Measurements from ENCODE around the gene ATP8A2.

Gene ATP8A2

DNA sequence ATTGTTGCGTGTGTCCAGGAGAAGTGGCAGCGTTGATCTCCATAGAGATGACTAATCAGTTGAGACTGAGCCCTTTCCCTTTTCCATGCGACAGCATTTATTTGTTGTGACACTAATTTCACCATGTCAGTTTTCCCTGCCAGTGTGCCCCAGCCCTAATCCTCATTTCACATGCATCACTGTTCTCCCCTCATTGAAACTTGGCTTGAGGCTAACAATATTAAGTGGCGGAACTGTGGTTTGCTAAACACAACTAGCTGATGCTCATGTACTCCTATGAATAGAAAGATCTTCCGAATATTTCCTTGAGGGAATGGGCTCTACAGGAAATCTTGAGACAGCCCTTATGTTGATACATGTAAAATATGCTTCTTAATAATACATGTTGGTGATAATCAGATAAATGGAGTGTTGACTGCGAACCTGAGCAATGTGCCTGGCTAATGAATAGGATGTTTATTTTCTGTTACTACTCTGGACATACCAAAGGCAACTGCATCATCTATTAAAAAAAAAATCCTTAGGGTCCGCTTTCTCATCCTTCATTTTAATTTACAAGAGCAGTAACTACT, 258.6 kb downstream of the ATP8A2 start:
- no peak for DNase-seq (ENCODE audit: low read depth in 2 of 2)

DNA sequence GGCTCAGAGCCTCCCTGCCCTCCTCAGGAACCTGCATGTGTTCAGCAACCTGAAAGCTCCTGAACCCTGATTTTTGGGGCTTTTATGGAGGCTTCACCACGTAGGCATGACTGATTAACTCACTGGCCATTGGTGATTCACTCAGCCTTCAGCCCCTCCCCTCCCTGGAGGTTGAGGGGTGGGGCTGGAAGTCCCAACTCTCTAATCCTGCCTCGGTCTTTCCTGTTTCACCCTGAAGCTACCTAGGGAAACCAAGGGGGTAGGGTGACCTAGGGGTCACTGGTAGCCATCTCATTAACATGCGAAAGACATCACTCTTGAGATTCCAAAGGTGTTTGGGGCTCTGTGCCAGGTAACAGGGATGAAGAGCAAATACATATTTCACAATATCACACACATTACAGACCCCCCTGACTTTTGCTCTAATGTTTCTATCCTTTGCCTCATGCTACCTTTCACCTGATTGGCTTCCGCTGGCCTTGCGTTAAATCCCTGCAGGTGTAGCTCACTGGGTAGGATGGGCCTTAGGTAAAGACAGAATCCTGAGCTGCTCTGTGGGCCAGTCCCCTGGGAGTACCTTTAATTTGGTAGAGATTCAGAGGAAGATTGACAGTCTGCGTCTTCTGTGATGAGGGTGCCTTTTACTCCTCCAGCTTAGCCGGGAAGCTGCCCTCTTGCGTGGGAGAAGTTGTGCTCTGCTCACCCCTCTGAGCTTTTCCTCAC, 260.6 kb downstream of the ATP8A2 start:
- no peak for DNase-seq (ENCODE audit: low read depth in 2 of 2)

DNA sequence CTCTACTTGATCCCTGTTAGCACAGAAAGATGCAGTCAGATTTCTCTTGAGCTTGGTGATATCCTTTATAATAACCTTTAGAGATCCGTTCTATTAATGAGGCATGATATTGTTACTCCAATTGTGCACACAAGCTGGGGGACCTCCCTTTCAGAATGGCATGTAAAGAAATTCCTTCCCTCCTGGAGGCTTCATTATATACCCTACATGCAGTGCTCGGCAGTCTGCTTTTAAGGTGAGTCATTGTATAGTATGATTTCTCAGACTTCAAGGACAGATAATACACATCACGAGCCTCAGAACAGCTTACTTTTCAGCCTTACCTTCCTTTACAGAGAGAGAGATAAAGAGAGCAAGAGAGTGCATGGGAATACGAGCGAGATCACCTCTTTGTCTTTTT, 261.3 kb downstream of the ATP8A2 start:
- no peak for DNase-seq (ENCODE audit: low read depth in 2 of 2)

DNA sequence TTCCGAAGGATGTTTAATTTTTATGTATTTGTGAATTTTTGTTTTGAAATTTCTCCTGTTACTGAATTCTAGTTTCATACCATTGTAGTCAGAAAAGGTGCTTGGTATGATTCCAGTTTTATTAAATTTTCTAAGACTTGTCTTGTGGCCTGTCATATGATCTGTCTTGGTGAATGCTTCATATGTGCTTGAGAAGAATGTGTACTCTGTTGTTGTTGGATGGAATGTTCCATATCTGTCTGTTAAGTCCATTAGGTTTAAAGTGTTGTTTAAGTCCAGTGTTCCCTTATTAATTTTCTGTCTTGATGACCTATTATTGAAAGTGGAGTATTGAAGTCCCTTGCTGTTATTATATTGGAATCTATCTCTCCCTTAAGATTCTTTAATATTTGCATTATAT, 273.9 kb downstream of the ATP8A2 start:
- DNase-seq (ENCODE audit: low read depth in 2 of 2) = no peak

DNA sequence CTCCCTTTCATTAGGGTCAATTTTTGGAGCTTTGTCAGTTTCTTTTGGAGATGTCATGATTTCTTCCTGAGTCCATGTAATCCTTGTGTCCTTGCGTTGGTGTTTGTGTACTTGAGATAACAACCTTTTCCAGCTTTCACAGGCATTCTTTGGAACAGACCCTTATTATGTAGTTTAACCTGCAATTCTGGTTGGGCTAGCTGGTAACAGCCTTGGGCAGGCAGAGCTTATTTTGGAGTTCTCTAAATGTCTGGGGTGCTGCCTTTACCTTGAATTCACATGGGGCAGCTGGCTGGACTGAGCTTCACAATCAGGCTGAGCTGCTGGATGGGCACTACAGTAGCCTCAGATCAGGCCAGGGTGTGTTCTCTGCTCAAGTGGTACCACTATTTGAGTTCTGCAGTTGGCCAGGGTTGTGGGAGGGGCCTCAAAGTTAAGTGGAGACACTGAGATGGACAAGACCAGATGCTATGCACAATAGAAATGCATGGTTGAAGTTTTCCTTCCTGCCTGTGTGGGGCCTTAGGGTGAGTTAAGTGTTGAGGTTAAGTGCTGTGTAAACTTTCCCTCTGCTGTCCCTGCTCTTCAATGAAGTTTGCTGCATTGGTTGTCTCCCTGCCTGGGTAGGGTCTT, 277.3 kb downstream of the ATP8A2 start:
- no peak for DNase-seq (ENCODE audit: low read depth in 2 of 2)

DNA sequence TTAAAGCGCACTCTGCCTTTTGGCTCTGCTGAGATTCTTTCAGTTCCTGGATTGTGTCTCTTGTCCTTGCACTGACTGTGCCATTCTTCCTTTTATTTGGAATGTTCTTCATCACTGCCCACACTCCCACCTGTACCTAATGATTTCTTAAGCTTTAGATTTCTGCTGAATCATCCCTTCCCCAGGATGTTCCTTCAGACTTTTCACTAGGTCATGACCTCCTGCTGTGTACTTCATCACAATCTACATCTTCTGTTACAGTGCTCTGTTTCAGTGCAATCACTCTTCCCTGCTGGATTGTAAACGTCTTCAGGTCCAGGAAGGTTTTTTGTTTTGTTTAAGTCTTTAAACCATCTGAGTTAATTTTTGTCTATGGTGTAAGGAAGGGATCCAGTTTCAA, 281.0 kb downstream of the ATP8A2 start:
- DNase-seq (ENCODE audit: low read depth in 2 of 2) = no peak

DNA sequence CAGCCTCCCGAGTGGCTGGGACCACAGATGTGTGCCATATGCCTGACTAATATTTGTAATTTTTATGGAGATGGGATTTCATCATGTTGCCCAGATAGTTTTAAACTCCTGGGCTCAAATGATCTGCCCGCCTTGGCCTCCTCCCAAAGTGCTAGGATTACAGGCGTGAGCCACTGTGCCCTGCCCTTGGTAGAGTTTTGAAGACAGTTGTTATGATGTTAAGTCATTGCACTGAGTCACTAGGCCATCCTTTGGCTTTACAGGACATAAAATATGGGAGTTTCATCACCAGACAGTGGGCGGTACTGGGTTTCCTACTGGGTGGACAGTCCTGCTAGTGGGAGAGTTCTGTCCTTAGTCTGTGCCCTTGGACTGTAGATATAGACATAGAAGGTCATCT, 282.5 kb downstream of the ATP8A2 start:
- DNase-seq (ENCODE audit: low read depth in 2 of 2) = no peak

DNA sequence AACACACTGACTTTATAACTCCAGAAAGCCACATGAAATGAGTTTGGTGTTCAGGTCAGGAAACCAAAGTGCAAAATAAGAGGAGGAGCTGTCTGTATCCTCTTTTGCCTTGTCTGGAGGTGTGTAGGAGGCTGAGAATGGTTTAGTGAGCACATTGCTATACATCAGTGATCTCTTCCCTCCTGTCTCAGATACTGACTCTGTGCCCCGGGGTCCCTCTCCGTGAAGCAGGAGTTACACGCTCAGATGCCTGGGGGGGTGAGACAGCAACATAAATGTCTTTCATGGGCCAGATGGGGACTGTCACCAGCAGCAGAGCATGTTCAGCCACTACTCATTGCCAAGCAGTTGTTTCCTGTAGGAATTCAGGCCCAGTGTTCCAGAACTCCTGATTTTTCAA, 285.4 kb downstream of the ATP8A2 start:
- no peak for DNase-seq (ENCODE audit: low read depth in 2 of 2)

DNA sequence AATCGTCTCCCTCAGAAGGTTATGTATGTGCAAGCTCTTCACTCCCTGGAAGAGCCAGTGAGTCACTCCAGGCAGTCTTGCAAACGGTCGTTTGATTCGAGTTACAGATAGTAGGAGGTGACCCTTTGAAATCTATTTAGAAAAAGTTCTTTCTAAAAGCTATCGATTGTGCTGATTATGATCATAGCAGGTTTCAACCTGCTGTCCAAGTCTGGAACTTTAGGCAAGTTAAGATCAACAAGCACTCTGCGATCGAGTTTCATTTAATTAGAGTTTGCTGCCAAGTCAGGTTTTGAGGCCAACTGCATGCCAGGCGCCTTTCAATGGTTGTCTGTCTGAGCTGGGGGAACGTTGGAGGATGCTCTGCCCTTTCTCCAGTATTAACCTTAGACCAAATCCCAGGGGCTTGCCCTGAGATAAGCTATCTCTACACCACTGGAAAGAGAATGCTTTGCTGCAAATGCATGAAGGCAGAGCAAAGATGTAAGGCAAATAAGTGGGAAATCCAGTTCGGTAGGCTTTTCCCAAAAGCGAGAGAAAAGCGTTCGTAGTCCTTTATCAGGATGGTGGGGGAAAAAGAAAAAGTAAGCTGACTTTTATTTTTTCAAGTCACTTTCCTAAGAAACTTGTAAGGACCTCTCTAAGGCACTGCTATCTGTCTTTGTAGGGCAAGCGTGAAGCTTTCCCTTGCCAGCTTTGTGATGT, 287.5 kb downstream of the ATP8A2 start:
- DNase-seq (ENCODE audit: low read depth in 2 of 2) = no peak

DNA sequence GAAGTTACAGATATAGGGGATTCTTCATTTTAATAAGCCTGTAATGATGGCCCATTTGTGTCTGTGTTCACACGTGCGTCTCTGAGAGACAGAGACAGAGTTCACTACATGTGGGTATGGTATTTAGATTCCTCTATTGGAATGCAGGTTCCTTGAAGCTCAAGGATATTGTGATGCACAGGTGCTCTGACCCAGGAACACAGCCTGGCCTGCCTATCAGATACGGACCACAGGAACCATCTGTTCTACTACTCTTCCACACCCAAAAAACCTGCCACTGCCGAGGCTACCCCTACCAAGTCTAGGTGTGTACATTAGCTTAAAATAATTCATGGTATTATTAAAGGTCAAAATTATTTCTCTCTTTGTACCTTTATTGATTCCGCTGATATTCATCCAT, 289.2 kb downstream of the ATP8A2 start:
- no peak for DNase-seq (ENCODE audit: low read depth in 2 of 2)

DNA sequence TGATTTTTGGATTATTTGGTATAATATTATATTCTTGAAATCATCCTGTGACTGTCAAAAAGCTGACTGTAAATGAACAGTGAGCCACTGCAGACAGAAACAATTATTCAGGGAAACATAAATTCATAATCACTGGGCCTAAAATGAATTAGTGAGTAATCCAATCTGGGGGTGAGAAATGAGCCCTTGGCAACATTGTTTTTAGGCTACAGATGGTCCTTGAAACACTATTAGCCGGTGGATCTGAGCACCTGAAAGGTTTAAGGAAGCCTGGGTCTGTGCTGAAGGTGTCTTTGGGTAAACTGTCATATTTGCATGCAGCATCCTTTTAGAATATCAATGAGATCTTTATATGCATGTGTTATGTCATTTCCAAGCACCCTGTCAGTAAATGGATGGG, 290.7 kb downstream of the ATP8A2 start:
- no peak for DNase-seq (ENCODE audit: low read depth in 2 of 2)

DNA sequence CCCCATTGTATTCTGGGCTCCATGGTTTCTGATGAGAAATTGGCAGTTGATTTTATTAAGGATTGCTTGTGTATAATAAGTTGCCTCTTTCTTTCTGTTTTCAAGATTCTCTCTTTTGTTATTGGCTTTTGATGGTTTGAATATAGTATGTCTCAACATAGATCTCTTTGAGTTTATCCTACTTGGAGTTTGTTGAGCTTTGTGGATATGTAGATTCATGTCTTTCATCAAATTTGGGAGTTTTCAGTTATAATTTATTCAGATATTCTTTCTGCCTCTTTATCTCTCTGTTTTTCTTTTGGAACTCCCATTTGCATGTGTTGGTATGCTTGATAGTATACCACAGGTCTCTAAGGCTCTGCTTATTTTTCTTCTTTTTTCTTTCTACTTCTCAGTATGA, 296.6 kb downstream of the ATP8A2 start:
- DNase-seq (ENCODE audit: low read depth in 2 of 2) = no peak

DNA sequence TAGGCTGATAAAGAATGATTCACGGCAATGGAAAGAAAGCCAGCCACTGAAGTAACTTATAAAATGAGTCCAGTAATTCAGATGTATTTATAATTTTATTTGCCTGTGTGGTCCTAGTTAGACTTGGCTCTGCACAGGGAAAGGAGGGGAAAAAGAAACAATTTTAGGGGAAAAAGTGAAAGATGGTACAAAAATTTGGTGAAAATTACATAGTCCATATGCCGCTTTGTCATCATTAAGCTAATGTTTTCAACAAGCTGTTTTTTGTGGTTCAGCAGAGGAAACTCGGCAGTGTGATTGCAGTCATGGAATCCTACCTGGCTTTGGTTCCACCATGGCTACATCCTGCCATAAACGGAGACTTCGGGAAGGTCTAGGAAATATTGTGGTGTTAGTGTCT, 301.9 kb downstream of the ATP8A2 start:
- DNase-seq (ENCODE audit: low read depth in 2 of 2) = no peak

DNA sequence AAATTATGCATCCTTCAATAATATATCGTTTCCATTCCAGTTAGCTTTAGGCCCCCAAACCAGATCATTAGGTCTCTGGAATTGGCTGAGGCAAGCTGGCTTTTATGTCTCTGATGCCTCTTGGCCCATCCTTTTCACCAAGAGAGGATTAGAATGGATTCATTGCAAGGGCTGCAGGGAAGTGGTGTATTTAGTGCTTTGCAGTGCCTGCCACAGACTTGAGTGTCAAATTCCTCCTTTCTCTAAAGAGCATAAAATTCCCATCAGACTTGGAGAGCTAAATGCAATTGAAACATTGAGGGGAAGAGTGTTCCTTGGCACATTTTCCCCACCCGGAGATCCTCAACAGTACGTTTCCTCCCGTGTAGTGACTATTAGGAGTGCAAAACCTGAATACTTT, 302.6 kb downstream of the ATP8A2 start:
- no peak for DNase-seq (ENCODE audit: low read depth in 2 of 2)

DNA sequence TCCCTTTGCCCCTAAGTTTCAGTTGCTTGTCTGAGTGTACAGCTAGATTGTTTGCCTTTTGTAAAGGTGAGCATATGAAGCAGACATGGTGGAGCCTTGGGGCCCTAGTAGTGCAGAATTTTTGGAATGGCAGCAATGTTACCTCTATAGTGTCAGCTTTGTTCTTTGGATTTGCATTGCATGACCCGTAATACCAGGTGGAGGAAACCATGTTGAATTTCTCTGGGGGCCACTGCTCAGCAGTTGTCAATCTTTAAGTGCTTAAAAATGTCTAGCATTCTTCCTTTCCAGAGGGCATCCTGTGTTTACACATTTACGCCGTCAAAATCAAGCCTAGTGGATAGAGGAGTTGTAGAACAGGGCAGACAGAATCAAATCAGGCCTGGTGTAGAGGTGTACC, 303.3 kb downstream of the ATP8A2 start:
- DNase-seq (ENCODE audit: low read depth in 2 of 2) = no peak

DNA sequence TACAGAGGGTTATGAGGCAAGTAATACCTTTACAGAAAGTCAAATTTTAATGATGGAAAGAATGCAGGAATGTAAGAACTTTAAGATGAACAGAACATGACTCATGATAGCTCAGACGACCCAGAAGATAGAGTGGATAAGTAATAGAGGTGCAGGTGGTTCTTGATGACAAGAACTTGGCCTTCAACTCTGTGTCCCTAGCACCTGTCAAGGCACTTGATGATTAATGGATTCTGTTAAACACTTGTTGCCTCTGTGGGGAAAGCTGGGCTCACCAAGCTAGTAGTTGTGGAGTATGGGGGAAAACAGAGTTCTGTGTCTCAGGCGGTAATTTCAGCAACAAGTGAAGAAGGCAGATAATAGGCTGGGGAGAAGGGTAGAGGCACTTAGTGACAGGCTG, 306.2 kb downstream of the ATP8A2 start:
- DNase-seq (ENCODE audit: low read depth in 2 of 2) = no peak

DNA sequence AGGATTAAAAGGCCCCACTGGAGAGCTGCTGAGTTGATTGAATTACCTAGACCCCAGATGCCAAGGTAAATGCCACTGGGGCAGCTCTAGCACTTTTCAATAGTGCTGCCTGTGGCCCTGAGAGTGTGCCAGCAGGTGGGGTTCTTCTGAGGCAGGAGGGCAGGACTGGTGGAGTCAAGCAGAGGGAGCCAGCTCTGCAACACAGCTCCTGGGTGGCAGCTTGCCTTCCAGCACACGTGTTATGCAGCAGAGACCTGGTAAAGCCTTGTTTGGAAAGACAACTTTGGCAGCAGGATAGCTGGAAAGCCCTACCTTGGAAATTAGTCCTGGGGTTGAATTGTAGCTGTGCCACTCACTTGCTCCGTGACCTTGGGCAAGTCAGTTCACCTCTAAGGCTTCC, 306.6 kb downstream of the ATP8A2 start:
- no peak for DNase-seq (ENCODE audit: low read depth in 2 of 2)

DNA sequence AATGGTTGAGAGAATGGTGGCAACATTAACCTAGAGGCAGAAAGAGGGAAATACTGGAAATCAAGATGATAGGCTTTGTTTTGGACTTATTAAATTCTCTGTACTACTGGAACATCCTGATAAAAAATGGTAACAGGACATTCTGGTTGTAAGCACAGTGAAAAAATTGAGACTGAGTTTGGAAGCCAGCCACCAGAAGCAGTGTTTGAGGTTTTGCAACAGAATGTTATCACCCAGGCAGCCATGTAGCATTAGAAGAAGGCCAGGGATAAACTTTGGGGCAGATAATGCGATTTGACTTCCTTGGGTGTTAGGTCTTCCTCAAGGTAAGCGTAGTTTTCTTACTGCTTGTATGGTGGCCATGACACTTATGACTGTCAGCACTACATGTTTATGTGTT, 307.4 kb downstream of the ATP8A2 start:
- DNase-seq (ENCODE audit: low read depth in 2 of 2) = no peak

DNA sequence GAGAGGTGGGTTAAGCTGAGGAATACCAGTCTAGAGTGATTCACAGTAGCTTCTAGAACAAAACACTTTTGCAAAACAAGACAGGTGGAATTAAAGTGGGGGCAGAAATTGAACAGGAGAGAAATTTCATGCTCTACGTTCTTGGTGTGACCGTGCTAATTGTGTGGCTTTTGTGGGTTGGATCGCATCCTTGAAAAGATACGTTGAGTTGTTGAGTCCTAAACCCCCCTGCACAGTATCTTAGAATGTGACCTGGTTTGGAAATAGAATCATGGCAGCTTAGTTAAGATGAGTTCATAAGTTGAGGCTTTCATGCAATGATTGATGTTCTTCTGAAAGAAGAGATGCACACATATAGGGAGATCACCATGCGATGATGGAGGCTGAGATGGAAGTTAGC, 308.2 kb downstream of the ATP8A2 start:
- DNase-seq (ENCODE audit: low read depth in 2 of 2) = no peak

DNA sequence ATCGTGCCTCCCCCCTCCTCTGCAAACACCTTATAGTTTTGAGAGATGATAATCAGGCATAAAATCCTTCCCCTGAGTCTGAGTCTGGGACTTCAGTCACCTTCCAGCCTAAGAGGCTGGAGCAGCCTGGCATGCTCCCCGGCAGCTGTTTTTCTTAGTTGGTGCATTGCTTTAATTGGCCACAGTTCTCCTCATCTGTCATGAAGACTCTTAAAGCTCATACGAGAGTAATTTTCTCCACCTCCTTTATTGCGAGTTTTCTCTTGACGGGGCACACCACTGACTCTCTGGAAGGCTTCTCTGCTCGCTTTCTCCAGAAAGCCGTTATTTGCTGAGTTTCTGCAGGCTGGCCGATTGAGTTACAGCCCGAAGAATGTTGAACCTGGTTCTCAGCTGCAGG, 310.5 kb downstream of the ATP8A2 start:
- DNase-seq (ENCODE audit: low read depth in 2 of 2) = no peak

DNA sequence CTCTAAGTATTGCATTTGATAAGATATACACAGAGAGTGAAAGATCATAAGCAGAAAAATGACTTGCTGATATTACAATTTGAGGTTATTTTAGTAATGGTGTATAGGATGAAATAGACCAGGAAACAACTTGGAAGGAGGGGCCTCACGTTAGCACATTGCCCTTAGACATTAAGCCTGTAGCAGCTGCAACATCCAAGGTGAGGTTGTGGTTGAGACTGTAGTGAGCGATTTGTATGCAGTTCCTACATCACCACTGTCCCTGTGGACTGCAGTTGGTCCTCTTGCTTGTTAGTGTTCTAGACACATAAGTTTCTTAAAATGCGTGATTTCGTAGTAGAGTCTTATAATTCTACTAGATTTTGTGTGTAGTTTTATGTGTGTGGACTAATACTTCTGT, 311.3 kb downstream of the ATP8A2 start:
- no peak for DNase-seq (ENCODE audit: low read depth in 2 of 2)

DNA sequence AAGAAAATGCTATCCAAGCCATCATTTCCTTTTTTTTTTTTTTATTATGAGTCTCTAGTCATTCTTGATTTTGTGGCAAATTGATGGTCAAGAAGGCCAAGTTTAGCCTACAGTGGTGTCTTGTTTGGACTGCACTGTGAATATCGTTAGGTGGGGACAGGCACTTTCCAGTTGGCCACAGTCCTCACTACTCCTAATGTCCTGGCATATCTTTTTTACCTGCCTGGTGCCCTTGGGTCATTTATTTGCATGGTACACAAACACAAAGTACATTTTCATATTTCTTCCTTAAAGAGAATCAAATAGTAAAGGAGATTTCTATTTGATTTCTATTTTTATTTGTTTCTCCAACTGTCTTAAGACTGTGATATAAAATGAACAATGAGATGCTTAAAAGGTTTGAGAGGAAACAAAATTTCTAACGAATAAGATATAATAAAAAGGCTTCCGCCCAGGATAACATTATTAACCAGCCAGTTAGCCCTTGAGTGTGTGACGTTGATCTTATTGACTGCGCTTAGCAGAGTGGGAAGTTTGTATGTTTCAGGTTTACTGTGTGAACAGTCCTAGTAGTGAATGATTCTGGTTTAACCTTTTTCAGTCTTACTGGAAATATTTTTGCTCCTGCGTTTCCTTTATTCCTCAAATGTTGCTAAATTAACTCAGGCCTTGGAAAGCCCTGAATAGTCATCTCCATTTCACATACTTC, 312.0 kb downstream of the ATP8A2 start:
- no peak for DNase-seq (ENCODE audit: low read depth in 2 of 2)
